ENCODE data around the gene MEDAG. TPM values are rescaled to one million over a fixed set of nuclear protein-coding genes. Genes with fewer than 3 reads are reported as not detected.
A peak's percentile ranks its signal among the peaks of the same experiment; 100 is the strongest.

MEDAG gene
- polyA plus RNA-seq (2012; rRNA removed), result 0.03 TPM in 1 of 2 replicates, not detected in the other
- 0.01 and 0.03 TPM in 2 replicates for polyA plus RNA-seq (2012; cell fraction: cytosol; rRNA removed)
- polyA plus RNA-seq (2012; cell fraction: nucleus; rRNA removed), result not detected in 2 replicates

DNA sequence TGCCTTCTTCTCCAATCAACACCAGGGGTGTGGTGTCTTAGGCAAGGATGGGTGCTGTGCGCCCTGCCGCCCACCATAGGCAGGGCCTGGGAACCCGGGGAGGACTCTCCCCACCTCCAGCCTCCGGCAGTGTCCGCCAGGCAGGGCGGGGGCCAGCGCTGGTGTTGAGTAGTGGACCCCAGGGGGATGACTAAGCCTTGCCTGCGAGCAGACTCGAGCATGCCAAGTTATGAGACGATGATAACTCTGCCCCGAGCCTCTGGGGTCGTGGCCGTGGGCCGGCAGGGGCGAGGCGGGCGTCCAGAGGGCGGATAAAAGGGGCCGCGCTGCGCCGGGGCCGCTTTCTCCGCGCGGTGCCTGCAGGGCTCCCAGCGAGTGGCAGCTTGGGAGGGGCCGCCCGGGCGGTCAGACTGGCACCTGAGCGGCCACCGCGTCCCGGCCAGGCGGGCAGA, at the start of gene MEDAG:
Gene MEDAG, plus strand, starts transcription at position 340 of the 452 bp plus-strand sequence. CDS start 245 bp downstream, outside the sequence.
- H3K79me2 ChIP-seq (ENCODE audit: insufficient read depth), result no peaks in the 10 kb centered on the region
- TF ChIP-seq JUND (IDR thresholded peaks at IDR 0.05), result no peak
- no peak for TF ChIP-seq FOXJ3 (CRISPR knock-in tag; IDR thresholded peaks at IDR 0.05)
- no peak for TF ChIP-seq GABPA (IDR thresholded peaks at IDR 0.05; ENCODE audit: low read depth)
- TF ChIP-seq, protein P1, sequence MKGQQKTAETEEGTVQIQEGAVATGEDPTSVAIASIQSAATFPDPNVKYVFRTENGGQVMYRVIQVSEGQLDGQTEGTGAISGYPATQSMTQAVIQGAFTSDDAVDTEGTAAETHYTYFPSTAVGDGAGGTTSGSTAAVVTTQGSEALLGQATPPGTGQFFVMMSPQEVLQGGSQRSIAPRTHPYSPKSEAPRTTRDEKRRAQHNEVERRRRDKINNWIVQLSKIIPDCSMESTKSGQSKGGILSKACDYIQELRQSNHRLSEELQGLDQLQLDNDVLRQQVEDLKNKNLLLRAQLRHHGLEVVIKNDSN (IDR thresholded peaks at IDR 0.05; ENCODE audit: borderline replicate concordance, low read depth), result no peak
- TF ChIP-seq, protein P2, sequence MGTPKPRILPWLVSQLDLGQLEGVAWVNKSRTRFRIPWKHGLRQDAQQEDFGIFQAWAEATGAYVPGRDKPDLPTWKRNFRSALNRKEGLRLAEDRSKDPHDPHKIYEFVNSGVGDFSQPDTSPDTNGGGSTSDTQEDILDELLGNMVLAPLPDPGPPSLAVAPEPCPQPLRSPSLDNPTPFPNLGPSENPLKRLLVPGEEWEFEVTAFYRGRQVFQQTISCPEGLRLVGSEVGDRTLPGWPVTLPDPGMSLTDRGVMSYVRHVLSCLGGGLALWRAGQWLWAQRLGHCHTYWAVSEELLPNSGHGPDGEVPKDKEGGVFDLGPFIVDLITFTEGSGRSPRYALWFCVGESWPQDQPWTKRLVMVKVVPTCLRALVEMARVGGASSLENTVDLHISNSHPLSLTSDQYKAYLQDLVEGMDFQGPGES (IDR thresholded peaks at IDR 0.05; ENCODE audit: low read depth, low read length), result no peak
- TF ChIP-seq EZH2phosphoT487 (IDR thresholded peaks at IDR 0.05; ENCODE audit: borderline replicate concordance, low read depth), result no peak
- TF ChIP-seq SMC3 (IDR thresholded peaks at IDR 0.05; ENCODE audit: low read depth, low read length), result no peak
- TF ChIP-seq, protein P3, sequence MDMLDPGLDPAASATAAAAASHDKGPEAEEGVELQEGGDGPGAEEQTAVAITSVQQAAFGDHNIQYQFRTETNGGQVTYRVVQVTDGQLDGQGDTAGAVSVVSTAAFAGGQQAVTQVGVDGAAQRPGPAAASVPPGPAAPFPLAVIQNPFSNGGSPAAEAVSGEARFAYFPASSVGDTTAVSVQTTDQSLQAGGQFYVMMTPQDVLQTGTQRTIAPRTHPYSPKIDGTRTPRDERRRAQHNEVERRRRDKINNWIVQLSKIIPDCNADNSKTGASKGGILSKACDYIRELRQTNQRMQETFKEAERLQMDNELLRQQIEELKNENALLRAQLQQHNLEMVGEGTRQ (IDR thresholded peaks at IDR 0.05; ENCODE audit: borderline replicate concordance, low read depth, low read length), result no peak
- no peak for TF ChIP-seq TCF12 (IDR thresholded peaks at IDR 0.05)
- no peak for TF ChIP-seq TAF1 (IDR thresholded peaks at IDR 0.05; ENCODE audit: borderline replicate concordance, low read depth, low read length)
- TF ChIP-seq POLR2AphosphoS5 (IDR thresholded peaks at IDR 0.05; ENCODE audit: low read depth, low read length), result no peak
- TF ChIP-seq, protein P4, sequence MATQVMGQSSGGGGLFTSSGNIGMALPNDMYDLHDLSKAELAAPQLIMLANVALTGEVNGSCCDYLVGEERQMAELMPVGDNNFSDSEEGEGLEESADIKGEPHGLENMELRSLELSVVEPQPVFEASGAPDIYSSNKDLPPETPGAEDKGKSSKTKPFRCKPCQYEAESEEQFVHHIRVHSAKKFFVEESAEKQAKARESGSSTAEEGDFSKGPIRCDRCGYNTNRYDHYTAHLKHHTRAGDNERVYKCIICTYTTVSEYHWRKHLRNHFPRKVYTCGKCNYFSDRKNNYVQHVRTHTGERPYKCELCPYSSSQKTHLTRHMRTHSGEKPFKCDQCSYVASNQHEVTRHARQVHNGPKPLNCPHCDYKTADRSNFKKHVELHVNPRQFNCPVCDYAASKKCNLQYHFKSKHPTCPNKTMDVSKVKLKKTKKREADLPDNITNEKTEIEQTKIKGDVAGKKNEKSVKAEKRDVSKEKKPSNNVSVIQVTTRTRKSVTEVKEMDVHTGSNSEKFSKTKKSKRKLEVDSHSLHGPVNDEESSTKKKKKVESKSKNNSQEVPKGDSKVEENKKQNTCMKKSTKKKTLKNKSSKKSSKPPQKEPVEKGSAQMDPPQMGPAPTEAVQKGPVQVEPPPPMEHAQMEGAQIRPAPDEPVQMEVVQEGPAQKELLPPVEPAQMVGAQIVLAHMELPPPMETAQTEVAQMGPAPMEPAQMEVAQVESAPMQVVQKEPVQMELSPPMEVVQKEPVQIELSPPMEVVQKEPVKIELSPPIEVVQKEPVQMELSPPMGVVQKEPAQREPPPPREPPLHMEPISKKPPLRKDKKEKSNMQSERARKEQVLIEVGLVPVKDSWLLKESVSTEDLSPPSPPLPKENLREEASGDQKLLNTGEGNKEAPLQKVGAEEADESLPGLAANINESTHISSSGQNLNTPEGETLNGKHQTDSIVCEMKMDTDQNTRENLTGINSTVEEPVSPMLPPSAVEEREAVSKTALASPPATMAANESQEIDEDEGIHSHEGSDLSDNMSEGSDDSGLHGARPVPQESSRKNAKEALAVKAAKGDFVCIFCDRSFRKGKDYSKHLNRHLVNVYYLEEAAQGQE (IDR thresholded peaks at IDR 0.05; ENCODE audit: low read depth, low read length), result no peak
- no peak for TF ChIP-seq EP300 (IDR thresholded peaks at IDR 0.05; ENCODE audit: borderline replicate concordance in 1 of 2, low read depth in 1 of 2, low read length in 1 of 2)
- no peak for TF ChIP-seq SIN3A (IDR thresholded peaks at IDR 0.05; ENCODE audit: borderline replicate concordance, low read depth, low read length)
- TF ChIP-seq MXI1 (IDR thresholded peaks at IDR 0.05; ENCODE audit: low read depth, low read length), result no peak
- TF ChIP-seq TEAD4 (IDR thresholded peaks at IDR 0.05; ENCODE audit: borderline replicate concordance, insufficient read depth), result no peak
- no peak for TF ChIP-seq NFIC (IDR thresholded peaks at IDR 0.05; ENCODE audit: borderline replicate concordance)
- TF ChIP-seq FOXM1 (IDR thresholded peaks at IDR 0.05; ENCODE audit: low read depth), result no peak
- TF ChIP-seq YY1 (IDR thresholded peaks at IDR 0.05; ENCODE audit: low read depth), result no peak
- no peak for TF ChIP-seq RAD21 (IDR thresholded peaks at IDR 0.05; ENCODE audit: low read length)
- POLR2A ChIA-PET, result no interaction called here
- no peak within 1 kb of the TSS for H2AFZ ChIP-seq (ENCODE audit: low read depth)
- H3K9me2 ChIP-seq, result no peaks in the 10 kb centered on the region
- no peaks in the 10 kb centered on the region for H3K9me3 ChIP-seq
- no peak within 1 kb of the TSS for H3K4me3 ChIP-seq (ENCODE audit: low read depth in 2 of 2, low read length in 1 of 2)
- no peaks in the 10 kb centered on the region for H3K36me3 ChIP-seq (replicated peaks in 1 of 2; ENCODE audit: control insufficient read depth in 1 of 2, insufficient read depth in 2 of 2, low read length in 1 of 2)
- peak within 1 kb of the TSS in 1 of 2 experiments; percentile 62; a peak in 2 of 4 replicates for H3K27ac ChIP-seq (ENCODE audit: low read depth in 2 of 2, low read length in 1 of 2)
- H3K4me2 ChIP-seq, result no peak within 1 kb of the TSS
- WGBS (ENCODE audit: low lambda C conversion rate), result 39% methylated on average over 3 of the region's 35 CpGs
- no peaks in the 10 kb centered on the region for H3K27me3 ChIP-seq (ENCODE audit: insufficient read depth)
- CTCF ChIA-PET, result interaction anchor here (0.9 to 1.2 kb wide), 2 partner anchors 10 to 14 kb away, joined by 4 to 6 read pairs; no protein-coding TSS in a partner anchor
- no peak for DNase-seq
- H4K20me1 ChIP-seq (ENCODE audit: insufficient read depth), result no peaks in the 10 kb centered on the region
- no peaks in the 10 kb centered on the region for H3F3A ChIP-seq (replicated peaks; ENCODE audit: insufficient read depth)
- peaks cover 21 to 22% of the 10 kb centered on the region in 2 experiments; a peak in 3 of 4 replicates for H3K4me1 ChIP-seq (ENCODE audit: control insufficient read depth in 1 of 2, insufficient read depth in 2 of 2, low read depth in 1 of 2, low read length in 1 of 2)
- H3K9ac ChIP-seq, result no peak within 1 kb of the TSS
